ENCODE measurements around the gene CGB2.
A peak's percentile ranks its signal among the peaks of the same experiment; 100 is the strongest.
"Not testable (repeated sequence)": the region's sequence is repeated elsewhere in the genome, so short reads cannot be mapped to it uniquely, and the experiment has no call there.

CGB2 gene

DNA sequence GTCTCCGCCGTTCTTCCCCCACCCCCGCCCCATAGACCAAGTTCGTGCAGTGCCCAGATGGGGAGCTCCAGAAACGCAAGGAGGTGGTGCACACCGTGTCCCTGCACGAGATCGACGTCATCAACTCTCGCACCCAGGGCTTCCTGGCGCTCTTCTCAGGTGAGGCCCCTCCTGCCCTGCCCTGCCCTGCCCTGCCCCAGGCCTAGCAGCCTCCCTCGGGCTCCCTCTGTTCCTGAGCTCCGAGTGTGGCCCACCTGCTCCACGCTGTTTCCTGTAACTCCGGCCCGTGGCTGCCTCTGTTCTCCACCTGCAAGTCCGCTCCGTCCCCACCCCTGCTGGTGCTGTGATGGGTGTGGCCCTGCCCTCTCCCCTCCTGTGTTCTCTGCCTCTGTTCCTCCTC, 21.2 kb upstream of the CGB2 start:
- DNase-seq (ENCODE audit: low read depth, low spot score), result no peak

DNA sequence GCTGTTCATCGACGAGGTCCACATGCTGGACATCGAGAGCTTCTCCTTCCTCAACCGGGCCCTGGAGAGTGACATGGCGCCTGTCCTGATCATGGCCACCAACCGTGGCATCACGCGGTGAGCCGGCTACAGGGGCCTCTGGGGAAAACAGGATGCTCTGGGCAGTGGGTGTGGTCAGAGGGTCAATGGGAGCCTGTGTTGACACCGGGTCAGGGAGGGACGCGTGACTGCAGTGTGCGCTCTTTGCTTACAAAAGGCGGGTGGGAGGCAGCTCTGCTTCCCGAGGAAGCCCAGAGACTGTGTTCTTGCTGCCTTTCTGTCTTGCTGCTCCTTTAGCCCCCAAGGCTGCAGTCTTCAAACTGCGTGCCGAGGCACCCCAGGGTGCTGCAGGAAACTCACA, 20.5 kb upstream of the CGB2 start:
- no peak for DNase-seq (ENCODE audit: low read depth, low spot score)

DNA sequence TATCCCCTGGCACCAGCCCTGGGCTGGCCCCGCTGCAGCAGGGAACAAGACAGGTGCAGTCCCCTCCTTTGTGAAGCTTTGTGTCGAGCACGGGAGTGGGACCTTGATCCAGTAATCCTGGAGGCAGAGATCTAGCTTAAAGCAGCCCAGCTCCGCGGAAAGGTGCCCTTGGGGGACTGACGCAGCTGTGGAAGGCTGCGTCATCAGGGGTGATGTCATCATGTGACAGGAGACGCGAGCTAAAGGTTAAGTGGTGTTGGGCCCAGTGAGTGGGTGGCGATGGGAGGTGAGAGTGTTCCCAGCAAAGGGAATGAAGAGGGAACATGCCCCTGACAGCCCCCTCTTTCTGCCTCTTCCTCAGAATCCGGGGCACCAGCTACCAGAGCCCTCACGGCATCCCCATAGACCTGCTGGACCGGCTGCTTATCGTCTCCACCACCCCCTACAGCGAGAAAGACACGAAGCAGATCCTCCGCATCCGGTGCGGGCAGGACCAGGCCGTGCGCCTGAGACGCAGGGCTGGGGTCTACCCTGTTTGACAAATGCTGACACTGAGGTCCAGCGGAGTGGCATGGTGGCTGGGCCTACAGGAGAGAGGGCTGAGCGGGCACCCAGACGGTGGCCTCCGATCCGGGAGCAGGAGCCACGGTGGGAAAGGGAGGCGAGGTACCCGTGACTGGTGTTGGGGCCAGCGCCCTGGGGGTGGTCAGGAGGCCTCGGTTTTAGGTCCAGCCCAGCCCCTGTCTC, 17.4 kb upstream of the CGB2 start:
- DNase-seq (ENCODE audit: low read depth, low spot score), result no peak

DNA sequence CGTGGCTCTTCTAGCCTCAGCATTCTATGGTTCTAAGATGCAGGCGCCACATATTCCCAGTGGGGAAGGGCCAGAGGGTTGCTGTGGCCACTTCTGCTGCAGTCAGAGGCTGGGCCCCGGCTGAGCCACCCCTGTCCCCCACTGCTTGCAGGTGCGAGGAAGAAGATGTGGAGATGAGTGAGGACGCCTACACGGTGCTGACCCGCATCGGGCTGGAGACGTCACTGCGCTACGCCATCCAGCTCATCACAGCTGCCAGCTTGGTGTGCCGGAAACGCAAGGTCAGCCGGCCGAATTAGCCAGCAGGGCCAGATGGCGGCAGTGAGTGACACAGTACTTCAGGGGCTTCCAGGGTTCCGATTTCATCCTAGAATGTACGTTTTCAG, 16.8 kb upstream of the CGB2 start:
- DNase-seq (ENCODE audit: low read depth, low spot score), result no peak

DNA sequence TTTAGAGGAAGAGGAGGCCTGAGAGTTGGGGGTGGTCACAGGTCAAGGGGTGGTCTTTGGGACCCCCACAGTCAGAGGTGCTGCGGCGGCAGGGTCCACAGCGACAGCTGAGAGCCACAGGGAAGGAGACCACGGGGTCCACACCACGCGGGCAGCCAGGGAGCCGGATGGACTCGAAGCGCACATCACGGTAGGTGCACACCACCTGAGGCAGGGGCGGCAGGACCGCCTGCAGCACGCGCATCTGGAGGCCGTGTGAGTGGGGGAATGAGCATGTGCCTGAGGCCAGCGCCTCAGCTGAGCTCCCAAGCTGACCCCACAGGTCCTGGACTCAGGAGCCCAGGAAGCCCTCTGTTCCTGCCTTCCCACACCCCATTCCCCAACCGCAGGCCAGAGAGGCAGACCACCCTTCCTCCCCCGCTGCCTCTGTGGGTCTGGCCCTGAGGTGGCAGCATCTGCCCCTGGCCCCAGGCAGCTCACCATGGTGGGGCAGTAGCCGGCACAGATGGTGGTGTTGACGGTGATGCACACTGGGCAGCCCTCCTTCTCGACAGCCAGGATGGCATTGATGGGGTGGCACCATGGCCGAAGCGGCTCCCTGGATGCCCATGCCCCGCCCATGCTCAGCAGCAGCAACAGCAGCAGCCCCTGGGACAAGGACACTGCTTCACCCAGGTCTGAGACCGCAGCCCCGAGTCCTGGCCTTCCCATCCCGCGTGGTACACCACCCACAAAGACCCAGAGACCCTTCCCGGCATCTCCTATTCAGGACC, 15.4 kb upstream of the CGB2 start:
- no peak for DNase-seq (ENCODE audit: low read depth, low spot score)

DNA sequence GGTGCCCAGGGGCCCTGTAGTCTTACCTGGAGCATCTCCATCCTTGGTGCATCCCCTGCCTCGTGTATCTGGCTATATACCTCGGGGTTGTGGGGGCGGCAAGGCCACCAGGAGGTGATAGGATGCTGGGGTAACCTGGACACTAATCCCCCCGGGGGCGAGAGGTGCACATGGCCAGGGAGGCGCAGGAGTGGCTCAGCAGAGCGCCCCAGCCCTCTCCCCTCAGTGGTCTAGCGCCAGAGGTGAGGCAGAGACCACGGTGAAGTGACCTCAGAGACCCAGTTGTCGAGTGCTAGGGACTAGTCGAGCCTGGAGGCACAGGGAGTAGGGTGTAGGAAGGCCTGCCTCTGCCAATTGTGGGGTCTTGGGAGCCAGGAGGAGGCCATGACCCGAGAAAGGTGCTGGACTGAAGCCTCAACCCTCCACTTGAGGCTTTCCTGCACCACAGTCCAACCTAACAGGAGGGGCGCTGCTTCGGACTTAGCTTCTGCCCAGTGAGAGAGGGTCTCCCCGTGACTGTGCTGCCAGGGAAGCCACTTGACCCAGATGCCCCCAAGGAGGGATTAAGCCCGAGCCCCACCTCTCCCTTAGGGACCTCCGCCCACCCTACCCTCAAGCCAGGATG, 14.5 kb upstream of the CGB2 start, which contains the start of gene LHB:
LHB (minus strand) TSS at position 51 of the 625 bp plus-strand sequence; CDS start at position 41, 10 bp downstream.
- DNase-seq (ENCODE audit: low read depth, low spot score), result no peak

DNA sequence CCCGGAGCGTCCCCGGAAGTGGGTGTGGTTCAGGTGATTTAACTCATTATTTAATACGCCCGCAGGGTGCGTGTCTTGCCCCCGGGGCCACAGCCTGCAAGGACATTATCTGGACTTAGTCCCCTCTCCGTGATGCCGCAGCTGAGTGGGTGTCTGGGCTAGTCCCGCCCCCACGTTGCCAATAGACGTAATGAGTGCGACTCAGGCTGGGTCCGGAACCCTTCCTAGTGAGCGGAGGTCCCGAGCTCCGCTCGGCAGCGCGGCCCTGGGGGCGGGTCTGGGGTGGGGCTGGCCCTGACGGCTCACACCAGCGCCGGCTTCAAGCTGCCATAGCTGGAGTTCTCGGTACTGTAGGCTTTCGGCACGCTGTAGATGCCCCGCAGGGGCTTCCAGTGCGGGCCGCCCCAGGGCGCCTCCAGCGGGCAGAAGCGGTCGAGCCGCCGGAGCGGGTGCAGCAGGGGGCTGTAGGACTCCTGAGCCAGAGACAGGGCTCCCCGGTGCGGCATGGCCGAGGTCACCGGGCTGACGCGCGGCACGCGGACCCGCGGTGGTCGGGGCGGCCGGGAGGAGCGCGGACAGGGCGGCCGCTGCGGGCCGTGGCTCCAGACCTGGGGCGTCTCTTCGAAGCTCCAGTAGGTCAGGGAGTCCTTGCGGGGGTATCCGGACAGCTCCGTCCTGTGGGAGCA, 13.9 kb upstream of the CGB2 start:
- DNase-seq (ENCODE audit: low read depth, low spot score), result peak; percentile 34

DNA sequence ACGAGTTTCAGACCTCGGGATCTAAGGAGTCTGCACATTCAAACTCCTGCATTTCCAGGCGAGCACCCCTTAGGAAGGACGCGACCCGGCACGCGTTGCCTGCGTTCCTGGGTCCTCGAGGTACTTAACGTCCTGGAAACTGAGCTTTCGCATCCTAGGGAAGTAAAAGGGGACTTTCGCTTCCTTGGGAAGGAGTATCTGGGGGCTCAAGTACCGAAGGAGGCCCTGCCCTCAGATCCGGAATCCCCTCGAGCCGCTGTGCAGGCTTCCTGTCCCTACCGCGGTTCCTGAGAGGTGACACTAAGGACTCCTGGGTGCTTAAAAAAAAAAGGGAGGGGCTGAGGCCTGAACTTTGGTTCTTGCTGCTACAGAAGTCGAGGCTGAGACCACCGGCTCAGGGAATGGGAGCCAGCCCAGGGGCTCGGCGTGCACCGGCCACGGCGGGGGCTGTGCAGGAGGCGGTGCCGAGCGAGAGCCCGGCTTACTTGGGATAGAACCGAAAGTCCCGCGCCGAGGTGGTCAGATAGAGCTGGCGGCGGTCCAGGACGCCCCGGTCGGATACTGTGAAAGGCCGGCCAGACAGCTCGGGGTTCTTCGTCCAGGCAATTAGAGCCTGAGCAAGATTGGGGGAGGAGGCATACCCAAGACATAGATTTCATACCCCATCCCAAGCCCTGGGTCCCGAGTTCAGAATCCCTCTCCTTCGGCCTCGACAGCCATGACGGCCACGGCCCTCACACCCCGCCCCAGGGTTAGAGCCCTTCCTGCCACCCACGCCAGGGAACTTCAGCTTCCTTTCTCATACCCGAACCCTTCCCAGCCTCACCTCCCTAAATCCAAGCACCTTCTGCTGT, 13.1 kb upstream of the CGB2 start:
- DNase-seq (ENCODE audit: low read depth, low spot score), result not testable (repeated sequence)

DNA sequence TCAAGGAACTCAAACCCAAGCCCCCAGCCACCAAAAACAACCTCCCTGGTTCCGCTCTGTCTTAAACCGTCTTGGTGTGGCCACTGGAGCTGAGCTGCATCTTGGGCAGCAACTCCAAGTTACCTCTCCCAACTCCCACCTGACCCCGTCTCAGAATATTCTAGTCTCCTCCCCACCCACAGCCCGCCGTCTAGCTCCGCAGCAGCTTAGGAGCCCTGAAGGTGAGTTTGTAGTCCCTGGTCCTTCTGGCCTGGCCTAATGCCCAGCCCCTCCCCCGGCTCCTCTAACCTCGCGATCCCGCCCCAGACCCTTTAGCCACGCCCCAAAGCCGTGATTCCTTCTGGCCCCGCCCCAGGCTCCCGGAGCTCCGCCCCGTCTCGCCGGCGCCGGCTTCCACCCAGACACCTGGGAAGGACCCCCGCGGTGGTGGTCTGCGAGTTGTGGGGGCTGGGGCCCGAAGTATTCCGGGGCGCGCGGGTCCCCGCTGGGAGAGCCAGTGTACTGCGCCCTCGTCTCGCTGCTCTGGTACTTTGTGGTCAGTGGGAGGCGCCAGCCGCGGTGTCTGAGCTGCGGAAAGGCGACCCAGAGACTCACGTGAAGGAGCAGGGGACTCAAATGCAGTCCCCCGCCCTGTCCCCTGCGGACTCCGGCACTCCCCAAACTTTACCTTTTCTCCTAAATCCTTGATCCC, 12.3 kb upstream of the CGB2 start:
- peak; percentile 24 for DNase-seq (ENCODE audit: low read depth, low spot score)

DNA sequence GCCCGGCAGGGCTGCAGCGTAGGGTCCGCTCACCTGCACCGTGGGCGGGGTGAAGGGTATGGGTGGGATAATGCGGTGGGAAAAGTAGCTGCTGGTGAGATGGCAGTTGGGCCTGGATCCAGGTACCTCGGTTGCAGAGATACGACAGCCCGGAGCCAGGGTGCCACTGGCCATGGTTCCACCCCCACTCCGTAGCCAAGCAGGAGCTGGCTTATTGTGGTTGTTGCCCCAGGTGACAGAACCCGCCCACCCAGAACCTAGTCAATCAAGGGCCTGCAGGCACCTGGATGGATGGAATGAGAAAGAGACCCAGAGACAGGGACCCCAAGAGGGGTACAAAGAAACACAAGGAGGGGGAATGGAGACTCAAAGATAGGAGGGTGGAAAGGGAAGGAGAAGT, 11.3 kb upstream of the CGB2 start:
- no peak for DNase-seq (ENCODE audit: low read depth, low spot score)

DNA sequence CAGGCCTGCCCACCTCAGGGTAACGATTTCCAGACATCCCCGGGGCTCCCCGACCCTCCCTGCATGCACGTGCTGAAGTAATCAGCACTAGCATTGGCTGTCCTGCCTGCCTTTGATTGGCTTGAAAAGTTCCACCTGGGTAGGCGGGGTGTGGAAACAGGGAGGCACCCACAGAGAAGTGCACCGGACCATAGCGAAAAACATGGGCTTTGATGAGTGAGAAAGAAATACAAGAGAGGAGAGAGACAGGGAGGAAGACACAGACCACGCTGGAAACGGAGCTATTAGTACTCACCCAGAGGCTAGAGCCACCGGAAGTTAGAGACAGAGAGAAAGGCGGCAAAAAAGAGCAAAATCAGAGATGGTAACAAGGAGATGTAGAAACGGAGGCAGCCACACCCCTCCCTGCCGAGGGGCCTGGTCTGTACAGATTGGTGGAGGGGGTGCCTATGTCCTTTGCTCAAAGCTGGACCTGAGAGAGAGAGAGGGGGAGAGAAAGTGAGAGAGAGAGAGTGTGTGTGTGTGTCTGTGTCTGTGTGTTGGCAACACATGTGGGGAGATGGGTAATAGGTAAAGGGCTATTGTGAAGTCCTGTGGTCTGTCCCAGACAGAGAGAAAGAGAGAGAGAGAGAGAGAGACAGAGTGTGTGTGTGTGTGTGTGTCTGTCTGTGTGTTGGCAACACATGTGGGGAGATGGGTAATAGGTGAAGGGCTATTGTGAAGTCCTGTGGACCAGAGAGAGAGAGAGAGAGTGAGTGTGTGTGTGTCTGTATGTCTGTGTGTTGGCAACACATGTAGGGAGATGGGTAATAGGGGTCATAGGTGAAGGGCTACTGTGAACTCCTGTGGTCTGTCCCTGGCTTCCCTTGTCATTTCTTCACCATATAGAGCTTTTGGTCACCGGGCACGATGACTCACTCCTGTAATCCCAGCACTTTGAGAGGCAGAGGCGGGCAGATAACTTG, 10.5 kb upstream of the CGB2 start:
- DNase-seq (ENCODE audit: low read depth, low spot score), result no peak

DNA sequence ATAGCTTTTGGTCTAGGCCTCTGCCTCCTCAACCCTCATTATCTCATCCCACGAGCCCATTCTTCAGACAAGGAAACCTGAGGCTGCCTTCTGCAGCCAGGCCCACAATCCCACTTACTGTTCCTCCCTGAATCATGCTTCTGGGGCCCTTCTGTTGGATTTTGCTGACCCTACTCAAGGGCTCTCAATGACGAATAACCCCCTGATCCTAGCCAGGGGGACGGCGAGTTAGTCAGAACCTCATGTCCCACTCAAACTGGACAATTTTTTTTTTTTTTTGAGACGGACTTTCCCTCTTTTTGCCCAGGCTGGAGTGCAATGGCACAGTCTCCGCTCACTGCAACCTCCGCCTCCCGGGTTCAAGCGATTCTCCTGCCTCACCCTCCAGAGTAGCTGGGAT, 9.6 kb upstream of the CGB2 start:
- no peak for DNase-seq (ENCODE audit: low read depth, low spot score)

DNA sequence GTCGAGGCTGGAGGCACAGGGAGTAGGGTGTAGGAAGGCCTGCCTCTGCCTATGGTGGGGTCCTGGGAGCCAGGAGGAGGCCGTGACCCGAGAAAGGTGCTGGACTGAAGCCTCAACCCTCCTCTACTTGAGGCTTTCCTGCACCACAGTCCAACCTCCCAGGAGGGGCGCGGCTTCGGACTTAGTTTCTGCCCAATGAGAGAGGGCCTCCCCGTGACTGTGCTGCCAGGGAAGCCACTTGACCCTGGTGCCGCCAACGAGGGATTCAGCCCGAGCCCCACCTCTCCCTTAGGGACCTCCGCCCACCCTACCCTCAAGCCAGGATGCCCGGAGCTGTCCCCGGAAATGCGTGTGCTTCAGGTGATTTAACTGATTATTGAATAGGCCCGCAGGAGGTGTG, 7.5 kb upstream of the CGB2 start, which contains the start of gene CGB3:
CGB3 (minus strand) TSS at position 101 of the 400 bp plus-strand sequence. CDS start 362 bp downstream, outside the sequence.
- not testable (repeated sequence) for DNase-seq (ENCODE audit: low read depth, low spot score)

DNA sequence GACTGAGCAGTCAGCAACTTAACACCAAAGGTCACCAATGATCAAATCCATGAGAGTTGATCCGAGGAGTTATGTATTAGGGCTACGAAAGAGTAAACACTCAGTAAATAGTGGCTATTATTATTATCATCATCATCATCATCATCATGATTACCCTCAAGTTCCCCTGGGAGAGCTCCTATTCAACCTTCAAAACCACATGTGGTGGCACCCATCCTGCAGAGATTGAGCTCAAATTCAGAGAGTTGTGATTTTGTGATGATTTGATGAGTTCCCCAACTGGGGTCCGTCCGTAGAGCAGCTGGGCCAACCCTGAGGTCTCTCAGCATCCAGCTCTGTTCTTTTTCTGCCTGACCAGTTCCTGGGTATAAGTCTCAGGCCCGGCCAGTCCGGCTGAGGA, 6.6 kb upstream of the CGB2 start:
- DNase-seq (ENCODE audit: low read depth, low spot score), result not testable (repeated sequence)

DNA sequence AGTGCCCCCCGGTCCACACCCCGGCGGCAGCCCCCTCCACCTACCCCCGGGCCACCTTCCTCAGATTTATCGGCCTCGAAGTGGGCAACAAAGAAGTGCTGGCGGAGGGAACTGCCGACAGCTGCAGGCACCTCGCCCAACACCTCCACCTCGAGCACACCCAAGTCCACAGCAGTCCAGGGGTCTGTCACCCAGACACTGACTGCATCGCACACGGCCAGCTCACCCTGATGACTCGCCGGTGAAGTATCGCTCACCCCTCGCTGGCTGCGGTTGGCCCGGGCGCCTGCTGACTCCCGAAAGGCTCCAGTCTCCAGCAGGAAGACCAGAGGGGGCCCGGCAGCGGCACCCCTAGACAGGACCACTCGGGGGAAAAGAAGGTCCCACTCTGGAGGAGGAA, 6.1 kb upstream of the CGB2 start:
- not testable (repeated sequence) for DNase-seq (ENCODE audit: low read depth, low spot score)

DNA sequence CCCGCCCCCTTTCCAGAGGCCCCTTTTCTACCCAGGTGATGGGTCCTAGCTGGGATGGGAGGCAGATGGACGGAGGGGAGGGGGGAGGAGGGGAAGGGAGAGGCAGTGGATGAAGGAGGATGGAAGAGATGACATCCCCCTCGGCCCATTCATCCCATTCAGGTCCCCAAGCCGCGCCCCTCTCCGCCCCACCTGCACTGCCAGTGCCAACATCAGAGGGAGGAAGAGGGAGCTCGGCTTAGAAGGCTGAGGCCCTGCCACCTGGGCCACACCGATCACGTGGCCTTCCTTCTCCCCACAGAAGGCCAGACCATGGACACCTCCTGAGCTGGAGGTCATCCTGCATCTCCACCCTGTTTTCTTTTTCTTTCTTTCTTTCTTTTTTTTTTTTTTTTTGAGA, 3.0 kb upstream of the CGB2 start:
- DNase-seq (ENCODE audit: low read depth, low spot score), result not testable (repeated sequence)

DNA sequence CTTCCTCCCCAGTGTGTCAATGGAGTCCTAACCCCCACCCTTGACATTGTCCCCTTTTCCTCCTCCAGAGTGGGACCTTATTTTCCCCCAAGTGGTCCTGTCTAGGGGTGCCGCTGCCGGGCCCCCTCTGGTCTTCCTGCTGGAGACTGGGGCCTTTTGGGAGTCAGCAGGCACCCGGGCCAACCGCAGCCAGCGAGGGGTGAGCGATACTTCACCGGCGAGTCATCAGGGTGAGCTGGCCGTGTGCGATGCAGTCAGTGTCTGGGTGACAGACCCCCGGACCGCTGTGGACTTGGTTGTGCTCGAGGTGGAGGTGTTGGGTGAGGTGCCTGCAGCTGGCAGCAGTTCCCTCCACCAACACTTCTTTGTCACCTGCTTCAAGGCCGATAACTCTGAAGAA, 1.9 kb upstream of the CGB2 start:
- DNase-seq (ENCODE audit: low read depth, low spot score), result not testable (repeated sequence)

DNA sequence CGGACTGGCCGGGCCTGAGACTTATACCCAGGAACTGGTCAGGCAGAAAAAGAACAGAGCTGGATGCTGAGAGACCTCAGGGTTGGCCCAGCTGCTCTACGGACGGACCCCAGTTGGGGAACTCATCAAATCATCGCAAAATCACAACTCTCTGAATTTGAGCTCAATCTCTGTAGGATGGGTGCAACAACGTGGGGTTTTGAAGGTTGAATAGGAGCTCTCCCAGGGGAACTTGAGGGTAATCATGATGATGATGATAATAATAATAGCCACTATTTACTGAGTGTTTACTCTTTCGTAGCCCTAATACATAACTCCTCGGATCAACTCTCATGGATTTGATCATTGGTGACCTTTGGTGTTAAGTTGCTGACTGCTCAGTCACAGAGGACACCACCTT, 1.4 kb upstream of the CGB2 start:
- not testable (repeated sequence) for DNase-seq (ENCODE audit: low read depth, low spot score)

DNA sequence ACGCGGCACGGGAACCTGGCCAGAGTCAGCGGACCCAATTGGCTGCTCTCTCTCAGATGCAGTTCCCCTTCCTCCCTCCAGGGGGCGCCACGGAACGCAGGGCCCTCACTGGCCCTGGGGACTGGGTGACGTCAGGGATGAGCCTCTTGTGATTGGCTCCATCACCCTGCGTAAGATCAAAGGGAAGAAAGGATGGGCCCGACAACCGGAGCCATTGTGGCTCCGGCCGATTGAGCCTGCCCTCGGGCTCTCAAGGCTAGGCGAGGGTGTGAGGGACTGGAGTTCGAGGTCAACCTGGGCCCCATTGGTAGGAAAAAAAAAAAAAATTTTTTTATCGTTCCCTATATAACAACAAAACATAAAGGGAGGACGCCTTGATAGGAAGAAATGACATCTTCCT, 5.1 kb downstream of the CGB2 start, which contains the start of gene CGB1:
CGB1 (minus strand) TSS at position 81 of the 400 bp plus-strand sequence. CDS start 184 bp downstream, outside the sequence.
- not testable (repeated sequence) for DNase-seq (ENCODE audit: low read depth, low spot score)
